Mesodermal cell (in vitro differentiated cells): Measurements from ENCODE around the gene PTPRG.

Experiments
- H3K27ac ChIP-seq: 2 replicates; pipeline ENCODE4 v1.7.0; 2013; ENCODE audit warnings: mild to moderate bottlenecking, low read depth, low read length, moderate library complexity; ENCODE audit not compliant: severe bottlenecking
- H3K36me3 ChIP-seq: 2 replicates; pipeline ENCODE4 v1.7.1; 2013; ENCODE audit warnings: mild to moderate bottlenecking, low read length, moderate library complexity; ENCODE audit not compliant: control insufficient read depth, insufficient read depth
- H3K4me1 ChIP-seq: one replicate; pipeline ENCODE4 v1.7.1; 2013; ENCODE audit warnings: mild to moderate bottlenecking, low read length; ENCODE audit not compliant: insufficient read depth, control insufficient read depth, poor library complexity, severe bottlenecking
- H3K4me3 ChIP-seq: 2 replicates; pipeline ENCODE4 v1.7.0; 2013; ENCODE audit warnings: low read length, control low read depth, mild to moderate bottlenecking; ENCODE audit not compliant: insufficient read depth, poor library complexity, severe bottlenecking; ENCODE audit errors: extremely low read depth
- H3K9me3 ChIP-seq: 2 replicates; pipeline ENCODE4 v1.7.1; 2013; ENCODE audit warnings: mild to moderate bottlenecking, low read length, moderate library complexity; ENCODE audit not compliant: control insufficient read depth
- WGBS, 2 experiments: methylation state at CpG; one replicate each; pipeline ENCODE4 v1.1.5; 2013; ENCODE audit warnings: missing lambda C conversion rate in 2 of 2; ENCODE audit not compliant: insufficient coverage in 2 of 2; 5-methylcytosine and 5-hydroxymethylcytosine counted together

Gene PTPRG

GRCh38 chr3:61841111-61841845 is 279.9 kb downstream of the PTPRG start:
- no peak overlapping the region for H3K27ac ChIP-seq
- peaks cover 5% of the 10 kb centered on the region for H3K36me3 ChIP-seq
- no peaks in the 10 kb centered on the region for H3K9me3 ChIP-seq
- H3K4me1 ChIP-seq = no peaks in the 10 kb centered on the region
- no peak overlapping the region for H3K4me3 ChIP-seq
- 79 to 88% methylated on average over 1 to 4 of the region's 10 CpGs for WGBS, 2 experiments

GRCh38 chr3:61841988-61842387 is 280.6 kb downstream of the PTPRG start:
- no peak overlapping the region for H3K27ac ChIP-seq
- H3K4me1 ChIP-seq = no peaks in the 10 kb centered on the region
- WGBS, 2 experiments = 79 to 93% methylated on average over 2 of the region's 2 CpGs
- H3K9me3 ChIP-seq = no peaks in the 10 kb centered on the region
- H3K4me3 ChIP-seq = no peak overlapping the region
- peaks cover 5% of the 10 kb centered on the region for H3K36me3 ChIP-seq

- no peaks in the 10 kb centered on the region for H3K36me3 ChIP-seq
- no peak overlapping the region for H3K4me3 ChIP-seq
- H3K4me1 ChIP-seq = peaks cover 10% of the 10 kb centered on the region
- 100% methylated on average over 1 to 3 of the region's 5 CpGs for WGBS, 2 experiments
- H3K27ac ChIP-seq = no peak overlapping the region
- no peaks in the 10 kb centered on the region for H3K9me3 ChIP-seq
These were observed 283.0 kb downstream of the PTPRG start for GRCh38 chr3:61844346-61844745.

- Histone ChIP-seq H3K27ac (no peak overlapping the region), H3K4me1 (peaks cover 10% of the 10 kb centered on the region), H3K4me3 (no peak overlapping the region), H3K36me3 (no peaks in the 10 kb centered on the region), H3K9me3 (no peaks in the 10 kb centered on the region)
- 100% methylated on average over 1 to 2 of the region's 2 CpGs for WGBS, 2 experiments
These were observed 285.1 kb downstream of the PTPRG start for GRCh38 chr3:61846488-61846887.

GRCh38 chr3:61847784-61848462 is 286.6 kb downstream of the PTPRG start:
- no peak overlapping the region for H3K4me3 ChIP-seq
- peaks cover 10% of the 10 kb centered on the region for H3K4me1 ChIP-seq
- no peaks in the 10 kb centered on the region for H3K36me3 ChIP-seq
- peak overlapping the region; percentile 11 for H3K27ac ChIP-seq
- no peaks in the 10 kb centered on the region for H3K9me3 ChIP-seq
- 42 to 48% methylated on average over 4 to 6 of the region's 7 CpGs for WGBS, 2 experiments

GRCh38 chr3:61848885-61849284 is 287.5 kb downstream of the PTPRG start:
- Histone ChIP-seq H3K4me3 (no peak overlapping the region), H3K27ac (no peak overlapping the region), H3K4me1 (peaks cover 19% of the 10 kb centered on the region), H3K9me3 (no peaks in the 10 kb centered on the region), H3K36me3 (no peaks in the 10 kb centered on the region)
- 100% methylated on average over 1 of the region's 3 CpGs; no CpG with 5 or more reads in 1 of the 2 experiments for WGBS, 2 experiments

- Histone ChIP-seq H3K36me3 (no peaks in the 10 kb centered on the region), H3K4me1 (peaks cover 10% of the 10 kb centered on the region), H3K4me3 (no peak overlapping the region), H3K9me3 (no peaks in the 10 kb centered on the region), H3K27ac (peak overlapping the region; percentile 24)
- WGBS, 2 experiments = 46% methylated on average over 2 of the region's 2 CpGs; no CpG with 5 or more reads in 1 of the 2 experiments
These were observed 292.5 kb downstream of the PTPRG start for GRCh38 chr3:61853912-61854311.

- Histone ChIP-seq H3K4me1 (peaks cover 10% of the 10 kb centered on the region), H3K36me3 (no peaks in the 10 kb centered on the region), H3K27ac (no peak overlapping the region), H3K4me3 (no peak overlapping the region), H3K9me3 (no peaks in the 10 kb centered on the region)
- WGBS, 2 experiments = no CpG with 5 or more reads among the region's 1 CpG
These were observed 293.8 kb downstream of the PTPRG start for GRCh38 chr3:61855211-61855610.

- Histone ChIP-seq H3K4me1 (peaks cover 17% of the 10 kb centered on the region), H3K4me3 (no peak overlapping the region), H3K9me3 (no peaks in the 10 kb centered on the region), H3K36me3 (no peaks in the 10 kb centered on the region), H3K27ac (no peak overlapping the region)
- WGBS, 2 experiments = 90 to 100% methylated on average over 1 to 2 of the region's 2 CpGs
These were observed 295.9 kb downstream of the PTPRG start for GRCh38 chr3:61857297-61857696.

GRCh38 chr3:61858054-61858453 is 296.7 kb downstream of the PTPRG start:
- WGBS, 2 experiments = 67% methylated on average over 1 of the region's 2 CpGs; no CpG with 5 or more reads in 1 of the 2 experiments
- Histone ChIP-seq H3K36me3 (no peaks in the 10 kb centered on the region), H3K4me3 (no peak overlapping the region), H3K4me1 (peaks cover 16% of the 10 kb centered on the region), H3K9me3 (no peaks in the 10 kb centered on the region), H3K27ac (no peak overlapping the region)

GRCh38 chr3:61861410-61861809 is 300.0 kb downstream of the PTPRG start:
- no peak overlapping the region for H3K4me3 ChIP-seq

More at GRCh38 chr3:61861410-61861809, 300.0 kb downstream of the PTPRG start:
- peaks cover 24% of the 10 kb centered on the region for H3K4me1 ChIP-seq
- H3K9me3 ChIP-seq = no peaks in the 10 kb centered on the region
- H3K27ac ChIP-seq = peak overlapping the region; percentile 50
- 100% methylated on average over 1 of the region's 1 CpG for WGBS, 2 experiments
- no peaks in the 10 kb centered on the region for H3K36me3 ChIP-seq
